Measurements from ENCODE around the gene ATAT1.

The ATAT1 gene

GRCh38 chr6:30682143-30683117 is 55.8 kb downstream of the ATAT1 start:
- no peak for TF ChIP-seq GATA3 (IDR thresholded peaks at IDR 0.05; ENCODE audit: low read depth, low read length)
- TF ChIP-seq GATA2 (IDR thresholded peaks at IDR 0.05; ENCODE audit: low read depth, low read length), result no peak

GRCh38 chr6:30683183-30683979 is 56.7 kb downstream of the ATAT1 start:
- TF ChIP-seq GATA2 (IDR thresholded peaks at IDR 0.05; ENCODE audit: low read depth, low read length) (no peak), GATA3 (IDR thresholded peaks at IDR 0.05; ENCODE audit: low read depth, low read length) (no peak)

GRCh38 chr6:30683980-30684338 is 57.3 kb downstream of the ATAT1 start:
- TF ChIP-seq GATA2 (IDR thresholded peaks at IDR 0.05; ENCODE audit: low read depth, low read length), result no peak
- no peak for TF ChIP-seq GATA3 (IDR thresholded peaks at IDR 0.05; ENCODE audit: low read depth, low read length)

- TF ChIP-seq GATA2 (IDR thresholded peaks at IDR 0.05; ENCODE audit: low read depth, low read length), result no peak
- TF ChIP-seq GATA3 (IDR thresholded peaks at IDR 0.05; ENCODE audit: low read depth, low read length), result no peak
Measured at GRCh38 chr6:30684386-30685156, 57.9 kb downstream of the ATAT1 start.

- TF ChIP-seq GATA3 (IDR thresholded peaks at IDR 0.05; ENCODE audit: low read depth, low read length) (no peak), GATA2 (IDR thresholded peaks at IDR 0.05; ENCODE audit: low read depth, low read length) (no peak)
Measured at GRCh38 chr6:30685157-30686008, 58.7 kb downstream of the ATAT1 start.

GRCh38 chr6:30686009-30686907 is 59.6 kb downstream of the ATAT1 start, which contains the start of gene PPP1R18:
Gene PPP1R18 (minus strand): TSS chr6:30686645. CDS start chr6:30686018, 627 bp downstream.
- TF ChIP-seq GATA2 (IDR thresholded peaks at IDR 0.05; ENCODE audit: low read depth, low read length) (no peak), GATA3 (IDR thresholded peaks at IDR 0.05; ENCODE audit: low read depth, low read length) (no peak)

- TF ChIP-seq GATA2 (IDR thresholded peaks at IDR 0.05; ENCODE audit: low read depth, low read length) (no peak), GATA3 (IDR thresholded peaks at IDR 0.05; ENCODE audit: low read depth, low read length) (no peak)
Measured at GRCh38 chr6:30686908-30687658, 60.4 kb downstream of the ATAT1 start.

- no peak for TF ChIP-seq GATA2 (IDR thresholded peaks at IDR 0.05; ENCODE audit: low read depth, low read length)
- TF ChIP-seq GATA3 (IDR thresholded peaks at IDR 0.05; ENCODE audit: low read depth, low read length), result no peak
Measured at GRCh38 chr6:30687659-30688431, 61.2 kb downstream of the ATAT1 start.

GRCh38 chr6:30688569-30688968 is 61.9 kb downstream of the ATAT1 start:
- TF ChIP-seq GATA3 (IDR thresholded peaks at IDR 0.05; ENCODE audit: low read depth, low read length), result no peak
- TF ChIP-seq GATA2 (IDR thresholded peaks at IDR 0.05; ENCODE audit: low read depth, low read length), result no peak

- TF ChIP-seq GATA3 (IDR thresholded peaks at IDR 0.05; ENCODE audit: low read depth, low read length), result no peak
- TF ChIP-seq GATA2 (IDR thresholded peaks at IDR 0.05; ENCODE audit: low read depth, low read length), result no peak
Measured at GRCh38 chr6:30689022-30689865, 62.6 kb downstream of the ATAT1 start.

Measured in SH-SY5Y (cell line).